SK-N-SH treated with all-trans-retinoic acid at 6 μM for 48 hours (cell line): ENCODE data around the gene ANGPT4.
"Not testable (repeated sequence)": the region's sequence is repeated elsewhere in the genome, so short reads cannot be mapped to it uniquely, and the experiment has no call there.

ENCODE experiments used
- ATAC-seq: fragments of 200-7000 bp; cut with Tn5 transposase; 3 replicates; pipeline ENCODE4 v1.9.1; 2020; ENCODE audit warnings: mild to moderate bottlenecking, moderate library complexity
- ARNTL ChIP-seq: fragments of 450-650 bp; formaldehyde crosslinking; IDR thresholded peaks from 2 replicates; pipeline ENCODE4 v1.5.0; 2020; ENCODE audit warnings: low read depth, mild to moderate bottlenecking, moderate library complexity, borderline replicate concordance
- BACH2 ChIP-seq: fragments of 250-450 bp; sonication (Bioruptor Pico); IDR thresholded peaks from 2 replicates; pipeline ENCODE4 v1.9.0; 2021; ENCODE audit warnings: mild to moderate bottlenecking, borderline replicate concordance
- CREB5 ChIP-seq: fragments of 250-450 bp; sonication (Bioruptor Pico); IDR thresholded peaks from 2 replicates; pipeline ENCODE4 v1.5.1; 2020; ENCODE audit warnings: low read depth, mild to moderate bottlenecking, moderate library complexity
- CSDC2 ChIP-seq: fragments of 250-450 bp; sonication (Bioruptor Pico); IDR thresholded peaks from 2 replicates; pipeline ENCODE4 v1.5.0; 2020; ENCODE audit warnings: mild to moderate bottlenecking, moderate library complexity
- CSRNP3 ChIP-seq: fragments of 250-450 bp; sonication (Bioruptor Pico); IDR thresholded peaks from 2 replicates; pipeline ENCODE4 v1.5.1; 2021; ENCODE audit warnings: mild to moderate bottlenecking, moderate library complexity
- ESRRG ChIP-seq: fragments of 250-450 bp; sonication (Bioruptor Pico); IDR thresholded peaks from 2 replicates; pipeline ENCODE4 v1.6.1; 2021; ENCODE audit warnings: mild to moderate bottlenecking
- GLIS3 ChIP-seq: fragments of 250-450 bp; sonication (Bioruptor Pico); IDR thresholded peaks from 2 replicates; pipeline ENCODE4 v1.5.0; 2020; ENCODE audit warnings: mild to moderate bottlenecking, moderate library complexity
- ISL1 ChIP-seq: fragments of 250-450 bp; sonication (Bioruptor Pico); IDR thresholded peaks from 2 replicates; pipeline ENCODE4 v2.1.2; 2022; ENCODE audit warnings: mild to moderate bottlenecking, moderate library complexity
- OSR1 ChIP-seq: fragments of 250-450 bp; sonication (Bioruptor Pico); IDR thresholded peaks from 2 replicates; pipeline ENCODE4 v1.8.0; 2022; ENCODE audit warnings: moderate library complexity, mild to moderate bottlenecking, inconsistent platforms
- PATZ1 ChIP-seq: fragments of 250-450 bp; sonication (Bioruptor Pico); IDR thresholded peaks from 2 replicates; pipeline ENCODE4 v1.8.0; 2020; ENCODE audit warnings: mild to moderate bottlenecking, moderate library complexity, borderline replicate concordance
- PPARA ChIP-seq: fragments of 250-450 bp; sonication (Bioruptor Pico); IDR thresholded peaks from 2 replicates; pipeline ENCODE4 v1.5.0; 2020; ENCODE audit warnings: mild to moderate bottlenecking, borderline replicate concordance
- RARB ChIP-seq: fragments of 250-450 bp; sonication (Bioruptor Pico); IDR thresholded peaks from 2 replicates; pipeline ENCODE4 v1.8.0; 2021; ENCODE audit warnings: mild to moderate bottlenecking, moderate library complexity
- SNAI2 ChIP-seq: fragments of 250-450 bp; sonication (Bioruptor Pico); IDR thresholded peaks from 2 replicates; pipeline ENCODE4 v1.5.0; 2020; ENCODE audit warnings: mild to moderate bottlenecking, moderate library complexity
- TCF4 ChIP-seq: fragments of 250-450 bp; sonication (Bioruptor Pico); IDR thresholded peaks from 2 replicates; pipeline ENCODE4 v1.8.0; 2021; ENCODE audit warnings: mild to moderate bottlenecking, moderate library complexity, borderline replicate concordance
- TOX ChIP-seq: fragments of 250-450 bp; sonication (Bioruptor Pico); IDR thresholded peaks from 2 replicates; pipeline ENCODE4 v1.8.0; 2021; ENCODE audit warnings: mild to moderate bottlenecking, moderate library complexity, borderline replicate concordance
- TSHZ2 ChIP-seq: fragments of 250-450 bp; sonication (Bioruptor Pico); IDR thresholded peaks from 2 replicates; pipeline ENCODE4 v1.5.0; 2020; ENCODE audit warnings: mild to moderate bottlenecking, moderate library complexity
- ZC3H10 ChIP-seq: fragments of 250-450 bp; sonication (Bioruptor Pico); IDR thresholded peaks from 2 replicates; pipeline ENCODE4 v1.5.1; 2021; ENCODE audit warnings: mild to moderate bottlenecking, moderate library complexity
- ZFP30 ChIP-seq: fragments of 450-650 bp; formaldehyde crosslinking; IDR thresholded peaks from 2 replicates; pipeline ENCODE4 v1.5.0; 2022; ENCODE audit warnings: mild to moderate bottlenecking, moderate library complexity
- ZNF565 ChIP-seq: fragments of 450-650 bp; formaldehyde crosslinking; conservative IDR thresholded peaks from 2 replicates; pipeline ENCODE4 v1.5.0; 2020; ENCODE audit warnings: low read depth, mild to moderate bottlenecking, moderate library complexity
- ZNF70 ChIP-seq: fragments of 450-650 bp; formaldehyde crosslinking; IDR thresholded peaks from 2 replicates; pipeline ENCODE4 v1.5.0; 2020; ENCODE audit warnings: mild to moderate bottlenecking, moderate library complexity
- ZNF8 ChIP-seq: fragments of 450-650 bp; formaldehyde crosslinking; IDR thresholded peaks from 2 replicates; pipeline ENCODE4 v1.5.0; 2020; ENCODE audit warnings: mild to moderate bottlenecking, moderate library complexity
- TF ChIP-seq, protein P1 (sequence below): fragments of 250-450 bp; sonication (Bioruptor Pico); IDR thresholded peaks from 2 replicates; pipeline ENCODE4 v1.8.0; 2021; ENCODE audit warnings: low read depth, mild to moderate bottlenecking, moderate library complexity, borderline replicate concordance

The ANGPT4 gene

GRCh38 chr20:905396-905961 lies 10.7 kb downstream of the ANGPT4 start (continued):
- TF ChIP-seq TSHZ2 (no peak), ZC3H10 (CRISPR knock-in tag) (no peak), ZFP30 (no peak), SNAI2 (no peak), ZNF8 (no peak), ZNF70 (CRISPR knock-in tag) (no peak), CSDC2 (no peak)

DNA sequence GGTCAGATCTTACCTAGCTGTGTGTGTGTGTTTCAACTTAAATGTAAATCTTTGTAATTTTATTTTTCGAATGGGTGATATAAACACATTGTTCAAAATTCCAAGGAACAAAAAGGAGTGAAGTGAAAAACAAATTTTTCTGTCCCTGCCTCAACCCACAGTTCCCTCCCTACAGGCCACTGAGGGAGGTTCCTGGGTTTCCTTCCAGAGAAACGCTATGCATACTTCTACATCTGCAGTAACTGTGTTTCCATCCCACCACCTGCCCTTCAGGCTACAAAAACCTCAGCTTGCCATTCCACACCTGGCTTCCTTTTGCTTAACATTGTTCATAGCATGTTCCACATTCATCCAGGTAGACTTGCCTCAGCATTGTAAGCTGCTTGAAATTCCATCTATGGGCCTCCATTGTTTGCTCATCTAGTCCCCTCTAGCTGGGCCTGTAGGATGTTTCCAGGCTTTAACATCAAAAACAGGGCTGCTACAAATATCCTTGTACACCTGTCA lies 12.0 kb downstream of the ANGPT4 start:
- no peak for ATAC-seq
- no peak for TF ChIP-seq CREB5
- TF ChIP-seq ZFP30: no peak
- TF ChIP-seq CSDC2: no peak
- TF ChIP-seq SNAI2: no peak
- no peak for TF ChIP-seq TOX
- no peak for TF ChIP-seq ESRRG (CRISPR knock-in tag)
- no peak for TF ChIP-seq ZC3H10 (CRISPR knock-in tag)
- no peak for TF ChIP-seq OSR1 (CRISPR knock-in tag)
- no peak for TF ChIP-seq PPARA (CRISPR knock-in tag)
- no peak for TF ChIP-seq TCF4 (CRISPR knock-in tag)
- no peak for TF ChIP-seq ZNF565 (CRISPR knock-in tag)
- no peak for TF ChIP-seq ZNF8
- TF ChIP-seq RARB (CRISPR knock-in tag): no peak
- TF ChIP-seq BACH2 (CRISPR knock-in tag): no peak
- TF ChIP-seq PATZ1 (CRISPR knock-in tag): no peak
- no peak for TF ChIP-seq ISL1
- no peak for TF ChIP-seq ARNTL
- TF ChIP-seq TSHZ2: no peak
- no peak for TF ChIP-seq GLIS3

DNA sequence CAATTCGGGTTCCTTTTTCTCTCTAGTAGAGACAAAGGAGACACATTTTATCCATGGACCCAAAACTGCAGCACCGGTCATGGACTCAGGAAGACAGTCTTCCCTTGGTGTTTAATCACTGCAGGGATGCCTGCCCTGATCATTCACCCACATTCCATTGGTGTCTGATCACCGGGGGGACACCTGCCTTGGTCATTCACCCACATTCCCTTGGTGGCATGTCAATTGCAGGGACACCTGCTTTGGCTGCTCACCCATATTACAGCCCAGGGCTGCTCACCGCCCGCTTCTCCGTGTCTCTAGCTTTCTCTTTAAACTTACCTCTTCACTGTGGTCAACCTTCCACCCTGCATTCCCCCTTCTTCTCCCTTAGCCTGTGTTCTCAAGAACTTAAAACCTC lies 18.7 kb downstream of the ANGPT4 start:
- not testable (repeated sequence) for ATAC-seq

- no peak for ATAC-seq
- no peak for TF ChIP-seq ZNF70 (CRISPR knock-in tag)
- no peak for TF ChIP-seq ISL1
- TF ChIP-seq GLIS3: no peak
- TF ChIP-seq ARNTL: no peak
- TF ChIP-seq, protein P1, sequence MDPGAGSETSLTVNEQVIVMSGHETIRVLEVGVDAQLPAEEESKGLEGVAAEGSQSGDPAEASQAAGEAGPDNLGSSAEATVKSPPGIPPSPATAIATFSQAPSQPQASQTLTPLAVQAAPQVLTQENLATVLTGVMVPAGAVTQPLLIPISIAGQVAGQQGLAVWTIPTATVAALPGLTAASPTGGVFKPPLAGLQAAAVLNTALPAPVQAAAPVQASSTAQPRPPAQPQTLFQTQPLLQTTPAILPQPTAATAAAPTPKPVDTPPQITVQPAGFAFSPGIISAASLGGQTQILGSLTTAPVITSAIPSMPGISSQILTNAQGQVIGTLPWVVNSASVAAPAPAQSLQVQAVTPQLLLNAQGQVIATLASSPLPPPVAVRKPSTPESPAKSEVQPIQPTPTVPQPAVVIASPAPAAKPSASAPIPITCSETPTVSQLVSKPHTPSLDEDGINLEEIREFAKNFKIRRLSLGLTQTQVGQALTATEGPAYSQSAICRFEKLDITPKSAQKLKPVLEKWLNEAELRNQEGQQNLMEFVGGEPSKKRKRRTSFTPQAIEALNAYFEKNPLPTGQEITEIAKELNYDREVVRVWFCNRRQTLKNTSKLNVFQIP (CRISPR knock-in tag): no peak
- no peak for TF ChIP-seq SNAI2
- TF ChIP-seq CREB5: no peak
- no peak for TF ChIP-seq ZFP30
- TF ChIP-seq ESRRG (CRISPR knock-in tag): no peak
- TF ChIP-seq CSRNP3 (CRISPR knock-in tag): no peak
- TF ChIP-seq, all 23 proteins: peak for 0
Observed at GRCh38 chr20:896501-897025, 19.6 kb downstream of the ANGPT4 start.

DNA sequence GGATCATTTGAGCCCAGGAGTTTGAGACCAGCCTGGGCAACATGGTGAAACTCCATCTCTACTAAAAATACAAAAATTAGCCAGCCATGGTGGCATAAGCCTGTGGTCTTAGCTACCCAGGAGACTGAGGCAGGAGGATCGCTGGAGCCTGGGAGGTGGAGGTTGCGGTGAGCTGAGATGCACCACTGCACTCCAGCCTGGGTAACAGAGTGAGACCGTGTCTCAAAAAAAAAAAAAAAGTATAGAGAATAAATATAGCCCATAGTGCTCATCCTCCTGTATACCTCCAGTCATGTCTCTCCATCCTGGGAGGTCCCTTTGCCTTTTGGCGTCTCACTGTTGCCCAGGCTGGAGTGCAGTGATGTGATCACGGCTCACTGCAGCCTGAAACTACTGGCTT lies 23.8 kb downstream of the ANGPT4 start:
- not testable (repeated sequence) for ATAC-seq
